SH-SY5Y (cell line): ENCODE results near the gene ENTREP3.

Experiments used
- GATA2 ChIP-seq: IDR thresholded peaks from 2 replicates; pipeline ENCODE4 v1.6.1; 2011; ENCODE audit warnings: mild to moderate bottlenecking, low read depth, low read length
- GATA3 ChIP-seq: IDR thresholded peaks from 2 replicates; pipeline ENCODE4 v1.6.1; 2011; ENCODE audit warnings: low read depth, mild to moderate bottlenecking, low read length, moderate library complexity

The ENTREP3 gene

DNA sequence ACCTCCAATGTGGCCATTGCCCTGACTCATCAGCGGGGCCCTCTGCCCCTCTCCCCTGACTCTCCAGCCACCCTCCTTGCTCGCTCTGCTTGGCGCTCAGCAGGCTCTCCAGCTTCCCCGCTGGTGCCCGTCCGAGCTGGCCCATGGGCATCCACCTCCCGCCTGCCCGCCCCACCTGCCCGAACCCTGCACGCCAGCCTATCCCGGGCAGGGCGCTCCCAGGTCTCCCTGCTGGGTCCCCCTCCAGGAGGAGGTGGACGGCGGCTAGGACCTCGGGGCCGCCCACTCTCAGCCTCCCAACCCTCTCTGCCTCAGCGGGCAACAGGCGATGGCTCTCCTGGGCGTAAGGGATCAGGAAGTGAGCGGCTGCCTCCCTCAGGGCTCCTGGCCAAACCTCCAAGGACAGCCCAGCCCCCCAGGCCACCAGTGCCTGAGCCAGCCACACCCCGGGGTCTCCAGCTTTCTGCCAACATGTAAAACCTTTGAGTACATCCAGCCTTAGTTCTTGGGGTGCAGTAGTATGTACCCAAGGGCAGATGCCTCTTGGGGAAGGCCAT, 32.8 kb upstream of the ENTREP3 start:
- no peak for TF ChIP-seq GATA3
- no peak for TF ChIP-seq GATA2

DNA sequence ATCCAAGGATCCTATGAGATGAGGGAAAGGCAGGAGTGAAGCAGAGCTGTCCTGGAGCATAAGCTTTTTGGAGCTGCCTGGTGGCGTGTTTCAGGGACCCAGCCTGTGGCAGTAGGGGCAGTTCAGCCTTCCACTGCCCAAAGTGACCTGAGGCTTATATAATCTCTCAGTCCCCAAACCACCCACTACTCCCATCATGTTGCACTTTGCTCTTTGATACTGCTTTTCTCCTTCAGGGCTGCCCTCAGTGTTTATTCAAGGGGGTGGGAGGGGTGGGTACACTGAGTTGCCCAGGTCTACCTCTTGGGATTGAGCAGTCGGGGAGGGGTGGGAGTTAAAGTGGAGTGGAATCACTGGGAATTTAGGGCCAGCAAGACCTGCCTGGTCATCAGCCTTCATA, 31.3 kb upstream of the ENTREP3 start:
- no peak for TF ChIP-seq GATA2
- TF ChIP-seq GATA3: no peak

DNA sequence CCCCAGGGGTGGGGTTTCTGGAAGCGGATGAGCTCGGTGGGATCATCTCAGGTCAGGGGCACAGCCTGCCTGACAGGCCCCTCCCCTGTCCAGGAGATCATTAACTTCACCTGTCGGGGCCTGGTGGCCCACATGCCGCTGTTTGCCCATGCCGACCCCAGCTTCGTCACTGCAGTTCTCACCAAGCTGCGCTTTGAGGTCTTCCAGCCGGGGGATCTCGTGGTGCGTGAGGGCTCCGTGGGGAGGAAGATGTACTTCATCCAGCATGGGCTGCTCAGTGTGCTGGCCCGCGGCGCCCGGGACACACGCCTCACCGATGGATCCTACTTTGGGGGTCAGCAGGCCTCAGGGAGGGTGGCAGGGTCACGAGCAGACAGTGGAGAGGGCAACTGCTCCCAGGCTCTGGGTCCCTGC, 30.4 kb upstream of the ENTREP3 start:
- TF ChIP-seq GATA2: no peak
- no peak for TF ChIP-seq GATA3

DNA sequence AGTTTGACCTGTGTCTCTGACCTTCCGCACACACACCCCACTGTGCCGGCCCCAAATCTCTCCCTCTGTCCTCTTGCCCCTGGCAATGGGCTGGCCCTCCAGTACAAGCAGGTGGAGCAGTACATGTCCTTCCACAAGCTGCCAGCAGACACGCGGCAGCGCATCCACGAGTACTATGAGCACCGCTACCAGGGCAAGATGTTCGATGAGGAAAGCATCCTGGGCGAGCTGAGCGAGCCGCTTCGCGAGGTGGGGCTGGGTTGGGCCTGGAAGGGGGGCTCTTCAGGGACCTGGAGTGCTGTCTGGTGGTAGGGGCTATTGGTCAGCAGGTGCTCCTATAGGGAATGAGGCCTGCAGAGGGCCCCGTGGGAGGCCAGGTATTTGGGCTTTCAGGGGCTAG, 29.8 kb upstream of the ENTREP3 start:
- TF ChIP-seq GATA2: no peak
- no peak for TF ChIP-seq GATA3

DNA sequence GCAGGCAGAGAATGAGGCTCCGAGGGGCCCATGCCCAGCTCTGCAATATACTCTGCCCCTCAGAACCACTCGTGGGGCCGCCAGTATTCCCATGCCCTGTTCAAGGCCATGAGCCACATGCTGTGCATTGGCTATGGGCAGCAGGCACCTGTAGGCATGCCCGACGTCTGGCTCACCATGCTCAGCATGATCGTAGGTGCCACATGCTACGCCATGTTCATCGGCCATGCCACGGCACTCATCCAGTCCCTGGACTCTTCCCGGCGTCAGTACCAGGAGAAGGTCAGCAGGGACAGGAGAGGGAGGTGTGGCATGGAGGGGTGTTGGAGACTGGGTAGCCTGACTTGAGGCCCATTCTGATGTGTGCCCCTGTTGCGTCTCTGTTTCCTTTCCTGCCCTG, 29.2 kb upstream of the ENTREP3 start:
- no peak for TF ChIP-seq GATA3
- no peak for TF ChIP-seq GATA2

DNA sequence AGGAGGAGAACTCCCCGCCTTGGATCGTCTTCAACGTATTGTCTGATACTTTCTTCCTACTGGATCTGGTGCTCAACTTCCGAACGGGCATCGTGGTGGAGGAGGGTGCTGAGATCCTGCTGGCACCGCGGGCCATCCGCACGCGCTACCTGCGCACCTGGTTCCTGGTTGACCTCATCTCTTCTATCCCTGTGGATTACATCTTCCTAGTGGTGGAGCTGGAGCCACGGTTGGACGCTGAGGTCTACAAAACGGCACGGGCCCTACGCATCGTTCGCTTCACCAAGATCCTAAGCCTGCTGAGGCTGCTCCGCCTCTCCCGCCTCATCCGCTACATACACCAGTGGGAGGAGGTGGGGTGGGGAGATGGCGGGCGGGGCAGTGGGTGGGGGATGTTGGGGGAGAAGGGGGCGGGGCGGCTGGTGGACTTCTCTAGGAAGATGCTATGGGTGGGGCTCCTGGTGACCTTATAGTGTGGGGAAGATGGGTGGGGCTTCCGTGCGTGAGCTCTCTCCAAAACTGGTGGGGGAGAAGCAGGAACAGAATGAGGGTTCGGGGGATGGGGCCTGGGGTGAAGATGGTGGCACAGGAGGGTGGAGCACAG, 27.3 kb upstream of the ENTREP3 start:
- TF ChIP-seq GATA2: no peak
- no peak for TF ChIP-seq GATA3

DNA sequence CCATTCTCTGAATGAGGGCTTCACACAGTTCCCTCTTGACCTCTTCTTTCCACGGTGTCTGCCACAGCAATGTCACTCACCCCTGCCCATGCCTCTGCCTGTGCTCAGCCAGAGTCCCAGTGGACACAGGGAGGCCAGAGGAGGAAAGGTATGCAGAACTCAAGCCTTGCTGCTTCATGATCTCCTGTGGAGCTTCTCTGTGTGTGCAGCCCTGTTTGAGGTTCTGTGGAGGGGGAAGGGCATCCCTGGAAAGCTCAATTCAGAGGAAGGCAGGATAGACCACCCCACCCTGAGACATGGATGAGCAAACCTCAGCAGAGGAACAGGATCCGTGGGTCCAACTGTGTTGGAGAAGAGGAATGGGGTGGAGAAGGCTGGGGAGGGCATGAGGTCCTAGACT, 24.0 kb upstream of the ENTREP3 start:
- TF ChIP-seq GATA2 (no peak), GATA3 (no peak)

DNA sequence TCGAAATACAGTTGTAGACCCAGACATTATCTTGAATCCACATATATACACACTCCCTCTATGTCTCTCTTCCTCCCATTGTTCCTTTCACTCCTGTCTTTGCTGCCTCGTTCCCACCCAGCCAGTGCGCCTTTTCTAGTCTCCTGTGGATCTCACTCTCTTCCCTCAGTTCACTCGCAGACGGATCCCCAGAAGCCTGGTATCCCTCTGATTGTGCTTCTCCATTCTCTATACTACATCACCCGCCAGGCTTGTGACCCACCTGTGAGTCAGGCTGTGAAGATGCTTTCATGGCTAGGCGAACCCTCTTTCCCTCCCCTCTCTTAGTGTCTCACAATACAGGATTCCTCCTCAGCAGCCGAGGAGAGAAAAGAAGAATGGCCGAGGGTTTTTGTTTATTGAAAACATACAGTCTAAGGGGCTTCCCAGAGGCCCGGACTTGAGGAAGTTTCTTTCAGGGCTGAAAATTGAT, 23.4 kb upstream of the ENTREP3 start:
- no peak for TF ChIP-seq GATA2
- TF ChIP-seq GATA3: no peak

DNA sequence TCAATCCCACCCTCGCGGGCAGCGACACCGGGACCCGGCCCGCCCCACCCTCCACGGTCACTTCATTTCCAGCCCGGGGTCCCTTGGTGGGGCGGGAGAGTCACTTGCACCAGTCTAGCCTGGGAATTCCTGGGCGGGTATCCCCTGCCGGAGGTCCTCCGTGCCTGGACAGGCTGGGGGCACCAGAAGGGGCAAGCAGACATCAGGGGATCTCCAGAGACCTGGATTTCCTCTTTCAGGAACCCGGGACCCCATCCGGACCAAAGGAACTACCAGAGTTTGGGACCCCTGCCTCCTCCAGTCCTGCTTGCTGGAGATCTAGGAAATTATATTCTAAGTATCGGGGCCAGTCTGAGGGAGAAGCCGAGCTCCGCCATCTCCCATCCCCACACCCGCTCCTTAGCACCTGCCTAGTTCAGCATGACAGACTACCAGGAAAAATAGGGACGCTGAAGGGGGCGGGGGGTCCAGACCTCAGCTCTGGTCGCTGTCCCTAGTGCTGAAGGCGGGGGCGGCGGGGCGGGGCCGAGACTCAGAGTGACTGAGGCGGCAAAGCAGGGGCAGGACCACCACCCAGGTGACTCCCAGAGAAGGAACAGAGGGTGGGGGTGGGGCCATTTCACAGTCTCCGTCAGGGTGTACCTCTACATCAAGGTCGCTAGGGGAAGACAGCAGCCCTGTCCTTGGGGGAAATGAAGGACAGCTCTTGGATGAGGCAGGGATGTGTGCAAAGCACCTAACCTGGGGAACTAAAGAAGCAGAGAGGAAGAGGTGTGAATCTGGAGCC, 22.8 kb upstream of the ENTREP3 start:
- TF ChIP-seq GATA3 (no peak), GATA2 (no peak)

DNA sequence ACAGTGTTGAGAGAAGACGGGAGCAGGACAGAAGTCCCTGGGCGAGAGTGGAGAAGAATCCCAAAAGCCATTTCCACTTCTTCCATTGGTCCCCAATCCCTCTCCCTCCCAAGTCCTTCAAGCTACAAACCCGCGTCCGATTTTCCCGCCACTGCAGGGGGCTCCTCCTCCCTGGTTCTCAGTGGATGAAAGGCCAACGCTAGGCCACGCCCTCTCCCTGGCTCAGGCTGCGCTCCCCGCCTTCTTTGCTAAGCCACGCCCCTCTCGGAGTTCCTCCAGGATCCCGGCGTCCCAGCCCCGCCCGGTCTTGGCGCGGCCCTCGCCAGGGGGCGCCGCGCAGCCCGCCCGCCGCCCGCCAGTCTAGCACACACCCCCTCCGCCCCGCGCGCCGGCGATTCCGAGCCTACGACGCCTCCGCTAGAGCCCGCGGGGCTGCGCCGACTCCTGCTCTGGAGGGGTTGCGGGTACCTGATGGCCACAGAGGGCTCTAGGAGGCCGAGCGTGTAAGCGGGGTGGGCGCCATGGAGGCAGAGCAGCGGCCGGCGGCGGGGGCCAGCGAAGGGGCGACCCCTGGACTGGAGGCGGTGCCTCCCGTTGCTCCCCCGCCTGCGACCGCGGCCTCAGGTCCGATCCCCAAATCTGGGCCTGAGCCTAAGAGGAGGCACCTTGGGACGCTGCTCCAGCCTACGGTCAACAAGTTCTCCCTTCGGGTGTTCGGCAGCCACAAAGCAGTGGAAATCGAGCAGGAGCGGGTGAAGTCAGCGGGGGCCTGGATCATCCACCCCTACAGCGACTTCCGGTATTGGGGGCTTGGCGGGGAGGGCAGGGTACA, 22.0 kb upstream of the ENTREP3 start, which contains the start of gene HCN3:
TSS of gene HCN3 (plus strand) at position 394 of the 832 bp plus-strand sequence. CDS start at position 522, 128 bp downstream.
- TF ChIP-seq GATA3: no peak
- TF ChIP-seq GATA2: no peak

DNA sequence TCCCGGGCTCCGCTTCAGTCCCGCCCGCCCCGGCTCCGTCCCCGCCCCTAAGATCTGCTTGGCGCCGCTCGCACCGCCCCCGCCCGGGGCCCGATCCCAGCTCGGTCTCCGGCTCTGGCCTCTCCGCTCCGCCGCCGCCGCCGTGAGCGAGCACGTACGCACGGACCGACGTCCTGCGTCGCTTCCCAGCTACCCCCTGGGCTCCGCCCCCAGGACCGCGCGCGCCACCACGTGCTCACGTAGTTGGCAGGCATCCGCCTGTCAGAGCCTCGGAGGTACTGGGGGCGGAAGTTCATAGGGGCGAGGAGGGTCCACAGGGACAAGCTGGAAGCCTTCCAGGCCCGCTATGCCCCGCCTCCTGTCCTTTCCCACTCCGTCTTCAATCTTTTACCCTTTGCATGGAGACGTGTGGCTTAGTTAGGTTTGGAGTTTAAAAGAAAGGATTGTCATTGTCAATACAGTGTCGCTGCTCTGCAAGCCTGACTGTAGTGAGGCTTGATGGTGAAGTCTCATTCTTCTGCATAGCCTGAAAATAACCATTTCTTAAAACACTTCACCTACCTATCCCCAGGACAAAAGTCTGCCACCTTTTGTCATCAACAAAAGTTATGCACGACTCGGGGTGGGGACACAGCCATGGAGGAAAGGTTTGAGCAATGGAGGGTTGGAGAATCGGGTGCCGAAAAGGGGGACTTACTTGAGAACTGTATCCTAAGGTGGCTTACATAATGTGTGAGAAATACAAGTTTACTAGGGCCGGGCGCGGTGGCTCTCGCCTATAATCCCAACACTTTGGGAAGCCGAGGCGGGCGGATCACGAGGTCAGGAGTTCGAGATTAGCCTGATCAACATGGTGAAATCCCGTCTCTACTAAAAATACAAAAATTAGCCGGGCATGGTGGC, 18.3 kb upstream of the ENTREP3 start, which contains the start of gene CLK2:
TSS of gene CLK2 (minus strand) at position 162 of the 903 bp plus-strand sequence. CDS start 2,527 bp downstream, outside the sequence.
- no peak for TF ChIP-seq GATA3
- no peak for TF ChIP-seq GATA2

DNA sequence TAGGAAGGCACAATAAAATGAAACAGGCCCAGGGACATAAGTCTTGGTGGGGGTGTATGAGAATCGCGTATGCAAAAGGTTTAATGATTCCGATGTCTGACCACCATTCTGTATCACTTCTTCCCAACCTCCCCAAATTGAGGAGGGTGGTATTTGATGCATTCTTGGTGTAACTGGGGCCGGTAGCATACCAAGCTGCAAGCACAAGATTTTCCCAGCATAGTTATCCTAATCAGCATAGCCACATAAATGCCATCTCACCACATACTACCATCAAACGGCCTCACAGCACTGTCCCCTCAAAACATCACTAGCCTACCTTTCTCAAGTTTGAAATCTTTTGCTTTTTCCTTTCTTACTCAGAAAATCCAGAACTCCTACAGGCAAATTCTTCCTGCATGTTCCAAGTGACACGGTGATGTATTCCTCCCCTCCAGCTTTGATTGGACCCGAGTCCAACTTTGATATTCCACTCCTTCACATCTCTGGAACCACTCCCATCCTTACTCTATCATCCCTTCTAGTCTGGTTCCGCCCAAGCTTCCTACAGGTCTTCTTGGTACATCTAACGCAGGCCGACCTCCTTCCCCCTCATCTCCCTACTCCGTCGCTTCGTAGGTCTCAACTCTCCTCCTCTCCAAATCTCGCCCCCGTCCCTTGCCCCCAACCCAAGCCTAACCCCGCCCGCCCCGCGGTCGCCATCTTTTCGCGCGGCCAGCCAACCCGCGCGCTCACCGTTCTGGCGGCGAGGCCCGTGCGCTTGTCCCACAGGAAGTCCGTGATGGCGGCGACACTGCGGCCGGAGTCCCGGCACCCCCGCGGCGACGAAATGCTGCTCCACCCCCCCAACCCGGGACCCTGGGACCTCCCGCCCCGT, 17.4 kb upstream of the ENTREP3 start:
- TF ChIP-seq GATA2 (no peak), GATA3 (no peak)
